ENCODE data around the gene PRDM1. TPM values are rescaled to one million over a fixed set of nuclear protein-coding genes. Genes with fewer than 3 reads are reported as not detected.

The PRDM1 gene
- total RNA-seq, 4 donors from 2014 or later: 1.6 to 2.4 (median 1.9) TPM

GRCh38 chr6:106156413-106156812 is 70.3 kb downstream of the PRDM1 start:
- intact Hi-C loops (cut with DNase I; ENCODE audit: low total_unique reads) (no loop called here), in situ Hi-C loops (cut with MboI; ENCODE audit: low sequenced_read_pairs in 4 of 4) (no loop called here)
- no peaks in the 10 kb centered on the region for H3K9me3 ChIP-seq
- no peaks in the 10 kb centered on the region for H3K36me3 ChIP-seq
- no peaks in the 10 kb centered on the region for H3K27me3 ChIP-seq
- H3K27ac ChIP-seq: no peak overlapping the region
- no peaks in the 10 kb centered on the region for H3K4me1 ChIP-seq
- DNase-seq (no peak), ATAC-seq (no peak)
- H3K4me3 ChIP-seq: no peak overlapping the region
- TF ChIP-seq POLR2A (IDR thresholded peaks at IDR 0.05): no peak
- TF ChIP-seq CTCF (IDR thresholded peaks at IDR 0.05 in 4 of 5, conservative IDR thresholded peaks at IDR 0.05 in 1 of 5): no peak

GRCh38 chr6:106156863-106157262 is 70.7 kb downstream of the PRDM1 start:
- DNase-seq (no peak), ATAC-seq (no peak)
- in situ Hi-C loops (cut with MboI; ENCODE audit: low sequenced_read_pairs in 4 of 4): no loop called here
- Histone ChIP-seq H3K9me3 (no peaks in the 10 kb centered on the region), H3K27ac (no peak overlapping the region), H3K4me1 (no peaks in the 10 kb centered on the region), H3K27me3 (no peaks in the 10 kb centered on the region), H3K4me3 (no peak overlapping the region), H3K36me3 (no peaks in the 10 kb centered on the region)
- TF ChIP-seq POLR2A (IDR thresholded peaks at IDR 0.05) (no peak), CTCF (IDR thresholded peaks at IDR 0.05 in 4 of 5, conservative IDR thresholded peaks at IDR 0.05 in 1 of 5) (no peak)
- intact Hi-C loops (cut with DNase I; ENCODE audit: low total_unique reads): no loop called here

GRCh38 chr6:106158816-106159215 is 72.7 kb downstream of the PRDM1 start:
- ATAC-seq (no peak), DNase-seq (no peak)
- H3K4me1 ChIP-seq: no peaks in the 10 kb centered on the region
- H3K27ac ChIP-seq: no peak overlapping the region
- H3K36me3 ChIP-seq: no peaks in the 10 kb centered on the region
- in situ Hi-C loops (cut with MboI; ENCODE audit: low sequenced_read_pairs in 4 of 4): no loop called here
- H3K9me3 ChIP-seq: no peaks in the 10 kb centered on the region
- TF ChIP-seq POLR2A (IDR thresholded peaks at IDR 0.05) (no peak), CTCF (IDR thresholded peaks at IDR 0.05 in 4 of 5, conservative IDR thresholded peaks at IDR 0.05 in 1 of 5) (no peak)
- no peaks in the 10 kb centered on the region for H3K27me3 ChIP-seq
- intact Hi-C loops (cut with DNase I; ENCODE audit: low total_unique reads): no loop called here
- H3K4me3 ChIP-seq: no peak overlapping the region

Other genes starting within 250 kb of the PRDM1 start
- 10 to 100 TPM; 18.9 to 22.3 (median 20.1) TPM for gene ATG5, start 239.4 kb downstream of the PRDM1 start, total RNA-seq

All from gastrocnemius medialis (tissue), 4 donors.